GM18517 (cell line): ENCODE results near the gene BRPF3.

ENCODE experiments used
- ATAC-seq: cut with Tn5 transposase; IDR thresholded peaks from one replicate; pipeline ENCODE4 v1.9.1; 2021; ENCODE audit warnings: mild to moderate bottlenecking, moderate library complexity; ENCODE audit not compliant: unreplicated experiment

BRPF3 gene

DNA sequence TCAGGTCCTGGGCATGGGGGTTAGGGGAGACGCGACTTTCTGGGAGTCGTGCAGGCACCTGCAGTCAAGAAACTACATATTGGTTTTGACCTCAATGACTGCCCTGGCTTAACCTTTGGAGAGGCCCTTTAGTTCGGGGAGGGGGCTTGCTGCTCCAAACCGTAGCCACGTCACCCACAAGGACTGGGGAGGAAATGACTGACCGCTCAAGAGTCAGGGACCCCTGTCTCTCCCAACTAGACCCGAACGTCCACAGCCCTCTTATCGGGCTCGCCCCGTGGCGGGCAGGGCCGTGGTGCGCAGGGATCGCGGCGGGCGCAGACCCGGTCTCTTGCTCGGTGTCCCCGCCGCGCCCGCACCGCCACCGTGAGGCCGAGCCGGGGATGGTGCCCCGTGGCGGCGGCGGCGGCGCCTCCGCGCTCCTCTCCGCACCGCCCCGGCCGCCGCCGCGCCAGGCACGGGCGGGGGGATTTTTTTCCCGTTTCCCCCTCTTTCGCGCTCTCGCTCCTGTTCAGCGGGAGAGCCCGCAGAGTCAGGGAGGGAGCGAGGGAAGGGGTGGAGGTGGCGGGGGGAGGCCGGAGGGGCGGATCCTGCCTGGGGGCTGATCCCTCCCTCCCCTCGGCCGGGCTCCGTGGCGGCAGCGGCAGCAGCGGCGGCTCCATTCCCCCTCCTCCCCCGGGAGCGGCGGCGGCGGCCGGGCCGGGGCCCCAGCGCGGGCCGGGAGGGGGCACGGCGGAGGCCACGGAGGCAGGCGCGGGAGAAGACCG, at the start of gene BRPF3:
Gene BRPF3 (plus strand): TSS at position 632 of the 767 bp plus-strand sequence. CDS start 3,579 bp downstream, outside the sequence.
- peak; percentile 49 for ATAC-seq

DNA sequence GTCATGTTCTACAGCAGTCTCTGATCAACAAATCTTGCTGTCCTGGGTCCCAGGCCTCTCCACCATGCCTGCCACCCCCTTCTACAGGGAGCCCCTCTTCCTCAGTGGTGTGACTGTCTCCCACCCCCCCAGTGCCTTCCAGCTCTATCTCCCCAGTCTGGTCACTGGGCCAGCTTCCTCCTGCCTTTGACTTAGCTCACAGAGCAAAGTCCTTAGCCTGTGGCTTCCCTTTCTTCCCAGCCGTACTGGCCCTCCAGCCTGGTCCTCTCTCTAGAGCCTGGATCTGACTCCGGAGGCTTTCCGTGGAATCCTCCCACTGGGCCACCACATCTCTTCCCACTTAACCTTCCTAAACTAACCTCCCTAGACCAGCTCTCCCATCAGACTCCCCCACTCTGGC, 49.2 kb upstream of the BRPF3 start:
- no peak for ATAC-seq

DNA sequence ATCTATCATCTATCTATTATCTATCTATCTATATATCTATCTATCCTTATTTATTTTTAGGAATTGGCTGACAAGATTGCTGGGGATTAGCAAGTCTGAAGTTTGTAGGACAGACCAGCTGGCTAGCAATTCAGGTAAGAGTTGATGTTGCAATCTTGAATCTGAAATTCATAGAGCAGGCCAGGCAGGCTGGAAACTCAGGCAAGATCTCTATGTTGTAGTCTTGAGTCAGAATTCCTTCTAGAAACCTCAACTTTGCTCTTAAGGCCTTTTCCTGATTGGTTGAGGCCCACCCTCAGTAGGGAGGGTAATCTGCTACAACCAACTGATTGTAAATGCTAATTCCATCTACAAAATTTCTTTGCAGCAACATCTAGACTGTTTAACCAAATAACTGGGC, 47.1 kb upstream of the BRPF3 start:
- no peak for ATAC-seq

DNA sequence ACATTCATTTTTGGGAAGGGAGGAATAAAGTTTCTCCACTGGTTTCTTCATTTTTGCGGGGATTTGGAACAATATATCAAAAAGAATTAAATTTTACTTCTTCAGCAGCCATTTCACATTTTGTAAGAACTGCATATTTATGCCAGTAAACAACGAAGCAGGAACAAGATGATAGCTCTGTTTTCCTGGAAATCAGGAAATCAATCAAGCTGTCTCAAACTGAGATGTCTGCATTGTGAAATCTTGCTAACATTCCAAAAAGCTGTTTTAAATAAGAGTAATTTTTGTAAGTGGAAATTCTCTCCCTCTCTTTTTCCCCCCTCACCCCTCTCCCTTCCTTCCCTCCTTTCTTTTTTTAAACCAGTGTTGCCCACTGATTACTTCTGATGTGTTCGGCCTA, 46.3 kb upstream of the BRPF3 start:
- no peak for ATAC-seq

DNA sequence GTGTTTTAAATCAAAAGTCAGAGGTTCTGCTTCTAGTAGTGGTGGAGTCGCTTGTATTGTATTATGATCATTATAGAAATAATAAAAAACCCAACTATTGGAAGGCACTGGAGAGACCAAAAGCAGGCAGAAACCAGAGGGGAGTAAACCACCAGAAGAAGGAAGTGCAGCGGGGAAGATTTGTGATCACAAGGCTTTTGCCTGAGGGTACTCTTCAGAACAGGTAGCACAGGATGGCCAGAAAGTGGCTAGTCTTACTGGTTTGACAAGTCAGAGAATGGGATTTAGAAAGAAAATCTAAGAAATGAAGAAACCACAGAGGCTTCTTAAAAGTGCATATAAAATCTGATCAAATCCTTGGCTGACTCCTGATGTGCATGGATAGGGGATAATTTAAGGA, 42.3 kb upstream of the BRPF3 start:
- no peak for ATAC-seq

DNA sequence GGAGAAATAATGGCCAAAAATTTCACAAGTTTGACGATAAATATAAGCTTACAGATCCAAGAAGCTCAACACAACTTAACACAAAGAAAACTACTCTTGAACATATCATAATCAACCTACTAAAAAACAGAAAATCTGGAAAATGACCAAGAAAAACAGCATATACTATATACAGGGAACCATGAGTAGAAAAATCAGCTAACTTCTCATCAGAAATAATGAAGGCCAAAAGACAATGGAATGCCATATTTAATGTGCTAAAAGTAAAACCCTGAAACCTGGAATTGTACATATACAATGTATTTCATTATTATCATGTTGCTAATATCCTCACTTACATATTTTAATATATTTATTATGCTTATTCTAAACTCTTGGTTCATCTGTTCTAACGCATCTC, 40.9 kb upstream of the BRPF3 start:
- ATAC-seq: no peak

DNA sequence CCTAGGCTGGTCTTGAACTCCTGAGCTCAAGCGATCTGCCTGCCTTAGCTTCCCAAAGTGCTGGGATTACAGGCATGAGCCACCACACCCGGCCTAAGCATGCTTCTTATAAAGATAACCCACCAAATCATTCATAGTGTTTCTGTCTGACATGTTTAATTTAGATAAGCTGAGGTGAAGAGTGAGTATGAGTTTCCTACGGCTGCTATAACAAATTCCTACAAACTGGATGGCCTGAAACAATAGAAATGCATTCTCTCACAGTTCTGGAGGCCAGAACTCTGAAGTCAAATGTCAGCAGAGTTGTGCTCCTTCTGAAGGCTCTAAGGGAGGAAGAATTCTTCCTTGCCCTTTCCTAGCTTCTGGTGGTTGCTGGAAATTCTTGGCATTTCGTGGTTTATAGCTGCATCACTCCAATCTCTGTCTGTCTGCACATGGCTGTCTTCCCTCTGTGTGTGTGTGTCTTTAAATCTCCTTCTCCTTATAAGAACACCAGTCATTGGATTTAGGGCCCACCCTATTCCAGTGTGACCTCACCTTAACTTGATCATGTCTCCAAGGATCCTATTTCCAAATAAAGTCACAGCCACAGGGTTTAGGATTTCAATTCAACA, 36.3 kb upstream of the BRPF3 start:
- ATAC-seq: no peak

DNA sequence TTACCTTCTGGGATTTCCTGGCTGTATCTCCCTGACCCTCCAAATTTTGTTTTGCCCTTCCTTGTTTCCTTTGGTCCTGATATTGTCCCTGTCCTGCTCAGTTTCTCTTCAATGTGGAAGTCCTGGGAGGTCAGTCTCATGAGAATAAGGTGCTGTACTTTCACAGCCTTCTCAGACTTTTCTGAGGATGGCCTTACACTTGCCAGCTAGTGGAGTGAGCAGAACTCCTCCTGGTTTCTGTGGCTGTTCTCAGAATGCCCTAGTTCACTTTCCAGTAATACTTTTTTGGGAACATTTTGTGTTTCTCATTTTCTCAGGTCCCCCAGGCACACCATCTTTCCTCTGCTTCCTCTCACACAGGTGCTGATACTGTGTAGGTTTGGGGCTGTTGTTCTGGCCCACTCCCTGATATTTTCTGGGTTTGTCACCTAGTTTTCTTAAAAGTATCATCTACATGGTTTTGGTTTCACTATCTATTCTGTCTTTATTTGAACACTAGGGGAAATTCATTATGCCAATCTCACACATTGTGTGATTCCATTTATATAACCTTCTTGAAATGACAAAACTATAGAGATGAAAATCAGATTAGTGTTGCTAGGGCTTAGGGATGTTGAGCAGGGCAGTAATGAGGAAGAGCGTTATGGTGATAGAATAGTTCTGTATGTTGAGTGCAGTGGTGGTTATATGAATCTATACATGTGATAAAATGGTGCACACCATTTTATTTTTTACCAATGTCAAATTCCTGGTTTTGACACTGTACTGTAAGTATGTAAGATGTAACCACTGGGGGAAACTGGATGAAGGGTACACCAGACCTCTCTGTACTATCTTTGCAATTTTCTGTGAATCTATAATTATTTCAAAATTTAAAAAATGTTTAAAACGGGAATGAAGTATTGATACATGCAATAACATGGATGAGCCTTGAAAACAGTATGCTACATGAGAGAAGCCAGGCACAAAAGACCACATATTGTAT, 27.2 kb upstream of the BRPF3 start:
- no peak for ATAC-seq

DNA sequence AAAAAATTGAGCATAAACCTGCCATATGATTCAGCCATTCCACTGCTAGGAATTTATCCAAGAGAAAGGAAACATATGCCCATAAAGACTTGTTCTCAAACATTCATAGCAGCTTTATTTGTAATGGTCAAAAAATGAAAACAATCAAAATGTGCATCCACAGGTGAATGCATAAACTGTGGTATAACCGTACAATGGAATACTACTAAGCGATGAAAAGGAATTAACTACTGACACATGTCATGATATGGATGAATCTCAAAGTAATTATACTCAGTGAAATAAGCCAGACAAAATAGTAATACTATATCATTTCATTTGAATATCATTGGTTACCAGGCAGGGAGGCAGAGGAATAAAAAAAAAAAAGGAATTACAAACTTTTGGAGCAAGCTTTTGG, 25.8 kb upstream of the BRPF3 start:
- ATAC-seq: no peak

DNA sequence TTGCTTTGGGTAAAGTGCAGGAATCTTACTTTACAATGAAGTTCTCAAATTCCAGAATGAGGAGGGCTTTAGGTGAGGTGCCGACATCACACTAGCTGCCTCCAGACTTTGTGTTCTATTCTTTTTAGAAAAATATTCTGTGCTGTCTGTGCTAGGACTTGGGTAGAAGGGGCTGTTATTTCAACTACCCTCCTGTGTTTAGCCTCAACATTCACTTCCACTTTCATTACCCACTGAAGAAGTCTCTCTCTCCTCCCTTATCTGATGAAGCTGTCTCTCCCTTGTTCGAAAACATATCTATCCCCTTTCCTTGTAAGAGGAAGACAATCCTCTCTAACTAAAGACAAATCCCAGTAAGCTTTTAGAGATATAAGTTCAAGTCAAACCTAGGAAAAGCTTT, 25.0 kb upstream of the BRPF3 start:
- no peak for ATAC-seq

DNA sequence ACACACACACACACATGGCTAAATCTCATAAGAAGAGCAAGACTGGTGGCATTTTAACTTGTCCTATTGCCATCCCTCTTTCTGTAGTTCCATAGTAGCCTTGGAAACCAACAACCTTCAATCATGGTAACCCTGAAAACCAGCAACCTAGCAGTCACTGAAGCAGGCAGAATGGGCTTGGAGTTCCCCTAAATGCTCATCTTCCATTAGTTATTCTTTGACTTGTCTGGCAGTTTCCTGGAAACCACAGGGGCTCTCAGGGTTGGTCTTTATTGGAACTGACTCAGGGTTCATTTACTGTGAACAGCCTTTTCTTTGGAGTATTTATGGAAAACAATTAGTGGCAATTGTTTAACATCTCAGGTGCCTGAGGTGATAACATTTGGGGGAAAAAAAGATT, 19.4 kb upstream of the BRPF3 start:
- ATAC-seq: no peak

DNA sequence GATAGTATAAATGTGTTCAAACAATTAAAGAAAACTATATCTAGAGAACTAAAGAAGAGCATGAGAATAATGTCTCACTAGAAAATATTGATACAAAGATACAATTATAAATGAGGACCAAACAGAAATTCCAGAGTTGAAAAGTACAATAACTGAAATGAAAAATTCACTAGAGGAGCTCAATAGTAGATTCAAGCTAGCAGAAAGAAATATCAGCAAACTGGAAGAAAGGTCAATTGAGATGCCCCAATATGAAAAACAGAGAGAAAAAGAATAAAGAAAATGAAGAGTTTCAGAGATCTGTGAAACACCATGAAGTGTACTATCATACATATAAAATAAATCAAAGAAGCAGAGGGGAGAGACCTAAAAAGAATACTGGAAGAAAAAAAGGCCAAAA, 18.0 kb upstream of the BRPF3 start:
- ATAC-seq: no peak

DNA sequence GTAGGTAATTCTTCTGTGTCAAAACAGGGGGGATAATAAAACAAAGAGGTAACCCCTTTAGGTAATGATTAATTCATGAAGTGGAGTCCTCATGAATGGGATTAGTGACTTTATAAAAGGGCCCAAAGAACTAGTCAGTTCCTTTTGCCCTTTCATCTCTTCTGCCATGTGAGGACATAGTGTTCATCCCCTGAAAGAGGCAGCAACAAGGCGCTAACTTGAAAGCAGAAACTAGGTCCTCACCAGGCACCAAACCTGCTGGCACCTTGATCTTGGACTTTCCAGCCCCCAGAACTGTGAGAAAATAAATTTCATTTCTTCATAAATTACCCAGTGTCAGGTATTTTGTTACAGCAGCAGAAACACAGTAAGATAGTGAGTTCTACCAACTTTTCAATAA, 16.4 kb upstream of the BRPF3 start:
- no peak for ATAC-seq

DNA sequence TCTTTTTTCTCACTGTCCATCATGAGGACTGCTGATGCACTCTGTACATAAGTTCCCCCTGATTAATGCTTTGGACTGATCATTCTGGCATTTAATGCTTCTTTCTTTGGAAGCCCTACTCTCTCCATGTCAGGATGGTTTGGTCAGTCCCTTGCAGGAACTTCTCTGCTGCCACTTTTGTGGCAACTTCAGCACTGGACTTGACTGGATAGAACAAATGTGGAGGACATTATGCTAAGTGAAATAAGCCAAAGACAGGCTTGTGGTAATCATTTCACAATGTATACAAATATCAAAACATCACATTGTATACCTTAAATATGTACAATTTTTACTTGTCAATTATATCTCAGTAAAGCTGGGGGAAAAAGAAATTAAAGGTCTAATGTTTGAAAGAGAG, 12.2 kb upstream of the BRPF3 start:
- ATAC-seq: no peak

DNA sequence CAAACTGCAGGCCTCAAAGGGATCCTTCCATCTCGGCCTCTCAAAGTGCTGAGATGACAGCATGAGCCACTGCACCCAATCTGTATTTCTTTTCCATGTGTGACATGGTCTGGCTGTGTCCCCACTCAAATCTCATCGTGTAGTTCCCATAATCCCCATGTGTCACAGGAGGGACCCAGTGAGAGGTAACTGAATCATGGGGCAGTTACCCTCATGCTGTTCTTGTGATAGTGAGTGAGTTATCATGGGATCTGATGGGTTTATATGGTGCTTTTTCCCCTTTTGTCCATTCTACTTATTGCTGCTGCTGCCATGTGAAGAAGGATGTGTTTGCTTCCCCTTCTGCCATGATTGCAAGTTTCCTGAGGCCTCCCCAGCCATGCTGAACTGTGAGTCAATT, 10.3 kb upstream of the BRPF3 start:
- ATAC-seq: no peak

DNA sequence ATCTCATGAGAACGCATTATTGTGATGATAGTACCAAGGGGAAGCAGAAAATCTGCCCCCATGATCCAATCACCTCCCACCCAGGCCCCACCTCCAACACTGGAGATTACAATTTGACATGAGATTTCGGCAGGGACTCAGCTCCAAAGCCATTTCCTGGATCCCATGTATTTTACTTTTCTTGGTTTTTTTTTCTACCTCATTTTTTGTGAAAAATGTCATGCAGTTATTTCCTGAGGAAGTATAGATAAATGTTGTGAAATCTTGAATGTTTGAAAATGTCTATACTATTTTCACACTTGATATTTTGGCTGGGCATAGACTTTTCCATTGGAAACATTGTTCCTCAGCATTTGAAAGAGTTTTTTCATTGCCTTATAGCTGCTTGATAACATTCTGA, 9.1 kb upstream of the BRPF3 start:
- no peak for ATAC-seq

DNA sequence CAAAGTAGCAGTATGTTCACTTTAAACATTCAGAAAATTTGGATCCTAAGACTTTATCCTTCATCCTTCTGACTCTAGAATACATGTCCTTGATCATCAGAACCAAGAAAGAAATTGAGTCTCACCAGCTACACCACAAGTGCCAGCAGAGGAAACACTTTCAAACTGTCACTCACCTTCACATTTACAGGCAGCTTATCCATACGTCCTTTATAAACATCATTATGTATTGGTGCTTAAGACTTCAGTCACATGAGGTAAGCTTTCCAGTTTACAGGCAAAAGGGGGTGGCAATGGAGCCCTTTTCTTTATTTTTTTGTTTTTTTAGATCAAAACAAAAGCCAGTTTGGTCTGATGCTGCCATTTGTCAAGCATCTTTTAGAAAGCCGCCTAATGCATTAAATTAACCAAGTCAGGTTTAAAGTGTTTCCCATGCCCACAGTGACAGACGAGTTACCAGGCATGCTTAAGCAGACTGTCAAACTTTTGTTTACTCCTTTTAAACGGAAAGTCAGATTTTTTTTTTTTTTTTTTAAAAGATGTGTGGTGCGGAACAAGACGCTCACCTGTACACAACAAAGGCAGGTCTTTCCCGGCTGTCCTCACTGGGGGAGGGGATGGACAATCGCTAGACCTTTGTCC, 952 bp upstream of the BRPF3 start:
- no peak for ATAC-seq

DNA sequence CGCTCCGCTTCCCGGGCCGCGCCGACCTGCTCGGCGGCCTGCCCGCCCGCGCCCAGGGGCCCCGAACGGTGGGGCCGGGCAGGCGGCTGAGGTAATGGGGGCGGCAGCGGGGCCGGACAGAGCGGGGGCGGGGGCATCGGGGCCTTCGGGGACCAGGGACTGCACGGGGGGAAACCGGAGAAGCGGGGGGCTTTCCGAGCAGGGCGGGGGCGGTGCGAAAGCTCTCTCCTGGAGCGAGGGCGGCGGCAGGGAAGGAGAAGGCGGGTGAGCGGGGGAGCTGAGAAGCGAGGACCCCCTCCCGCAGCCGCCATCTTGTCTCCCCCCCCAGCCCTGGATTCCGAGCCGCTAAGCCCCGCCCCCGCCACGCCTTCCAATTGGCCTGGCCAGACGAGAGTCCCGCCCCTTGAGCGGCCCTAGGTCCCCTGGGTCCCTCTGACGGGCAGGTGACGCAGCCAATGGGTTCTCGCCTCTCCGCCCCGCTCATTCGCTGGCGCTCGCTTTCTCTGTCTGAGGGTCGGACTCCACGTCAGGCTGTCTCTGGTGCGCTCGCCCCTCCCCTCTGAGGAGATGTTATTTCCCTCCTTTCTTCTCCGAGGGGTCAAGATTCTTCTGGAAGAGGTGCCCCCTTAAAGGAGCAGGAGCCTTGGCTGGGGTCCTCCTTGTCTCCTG, 470 bp downstream of the BRPF3 start:
- ATAC-seq: peak; percentile 90

DNA sequence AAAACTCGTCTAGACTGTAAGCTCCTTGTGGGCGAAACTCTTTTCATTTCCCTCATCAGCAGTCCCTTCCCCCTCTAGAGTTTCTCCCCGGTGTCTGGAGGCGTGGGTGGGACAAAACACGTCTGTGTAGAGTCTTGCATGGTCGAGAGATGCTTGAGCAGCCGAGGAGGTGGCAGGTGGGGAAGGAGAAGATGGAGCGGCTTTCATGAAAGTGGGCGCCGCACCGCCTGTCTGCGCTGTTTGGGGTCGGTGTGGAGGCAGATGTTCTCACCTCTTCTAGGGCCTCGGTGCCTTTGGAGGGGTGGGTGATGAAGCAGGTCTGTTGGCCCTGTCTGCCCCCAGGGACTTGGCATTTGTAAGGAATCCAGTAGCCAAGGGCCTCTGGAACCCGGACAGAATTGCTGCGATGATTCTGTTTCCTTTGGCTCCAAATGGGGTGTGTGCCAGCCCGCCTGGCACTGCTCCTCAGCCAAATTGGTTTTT, 1.2 kb downstream of the BRPF3 start:
- no peak for ATAC-seq

DNA sequence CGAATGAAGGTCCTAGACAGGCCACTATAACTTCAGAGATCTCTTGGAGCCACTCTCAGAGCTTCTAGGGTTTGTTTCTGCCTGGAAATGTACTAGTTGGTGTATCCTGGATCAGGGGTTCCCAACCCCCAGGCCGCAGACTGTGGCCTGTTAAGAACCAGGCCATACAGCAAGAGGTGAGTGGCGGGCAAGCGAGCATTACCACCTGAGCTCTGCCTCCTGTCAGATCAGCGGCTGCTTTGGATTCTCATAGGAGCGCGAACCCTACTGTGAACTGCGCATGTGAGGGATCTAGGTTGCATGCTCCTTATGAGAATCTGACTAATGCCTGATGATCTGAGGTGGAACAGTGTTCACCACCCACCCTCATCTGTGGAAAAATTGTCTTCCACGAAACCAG, 2.4 kb downstream of the BRPF3 start:
- ATAC-seq: no peak
